Measurements from ENCODE around the gene DMD.

Gene DMD

DNA sequence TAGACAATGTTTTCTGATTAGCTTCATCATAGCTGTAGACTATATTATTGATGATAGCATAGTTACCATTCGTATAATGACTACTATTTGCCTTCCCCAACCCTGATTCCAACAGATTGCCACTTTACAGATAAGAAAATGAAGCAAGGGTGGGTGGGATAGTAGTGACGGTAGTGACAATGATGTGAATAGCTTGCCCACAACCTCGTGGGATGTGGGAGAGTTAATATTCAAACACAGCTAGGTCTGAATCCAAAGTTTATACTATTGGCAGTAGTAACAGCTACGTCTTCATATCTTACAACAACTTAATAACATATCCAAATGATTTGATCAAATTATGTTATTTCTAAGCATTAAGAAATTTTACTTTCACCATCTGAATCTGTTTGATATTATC lies 1372.7 kb downstream of the DMD start:
- H3K4me3 ChIP-seq (ENCODE audit: control insufficient read depth, low read depth, low read length), result no peak overlapping the region
- no peak for DNase-seq (ENCODE audit: low read depth)
- TF ChIP-seq, protein P1, sequence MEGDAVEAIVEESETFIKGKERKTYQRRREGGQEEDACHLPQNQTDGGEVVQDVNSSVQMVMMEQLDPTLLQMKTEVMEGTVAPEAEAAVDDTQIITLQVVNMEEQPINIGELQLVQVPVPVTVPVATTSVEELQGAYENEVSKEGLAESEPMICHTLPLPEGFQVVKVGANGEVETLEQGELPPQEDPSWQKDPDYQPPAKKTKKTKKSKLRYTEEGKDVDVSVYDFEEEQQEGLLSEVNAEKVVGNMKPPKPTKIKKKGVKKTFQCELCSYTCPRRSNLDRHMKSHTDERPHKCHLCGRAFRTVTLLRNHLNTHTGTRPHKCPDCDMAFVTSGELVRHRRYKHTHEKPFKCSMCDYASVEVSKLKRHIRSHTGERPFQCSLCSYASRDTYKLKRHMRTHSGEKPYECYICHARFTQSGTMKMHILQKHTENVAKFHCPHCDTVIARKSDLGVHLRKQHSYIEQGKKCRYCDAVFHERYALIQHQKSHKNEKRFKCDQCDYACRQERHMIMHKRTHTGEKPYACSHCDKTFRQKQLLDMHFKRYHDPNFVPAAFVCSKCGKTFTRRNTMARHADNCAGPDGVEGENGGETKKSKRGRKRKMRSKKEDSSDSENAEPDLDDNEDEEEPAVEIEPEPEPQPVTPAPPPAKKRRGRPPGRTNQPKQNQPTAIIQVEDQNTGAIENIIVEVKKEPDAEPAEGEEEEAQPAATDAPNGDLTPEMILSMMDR (IDR thresholded peaks at IDR 0.05; ENCODE audit: control insufficient read depth, insufficient read depth, low read depth, low read length, missing control alignments), result no peak

DNA sequence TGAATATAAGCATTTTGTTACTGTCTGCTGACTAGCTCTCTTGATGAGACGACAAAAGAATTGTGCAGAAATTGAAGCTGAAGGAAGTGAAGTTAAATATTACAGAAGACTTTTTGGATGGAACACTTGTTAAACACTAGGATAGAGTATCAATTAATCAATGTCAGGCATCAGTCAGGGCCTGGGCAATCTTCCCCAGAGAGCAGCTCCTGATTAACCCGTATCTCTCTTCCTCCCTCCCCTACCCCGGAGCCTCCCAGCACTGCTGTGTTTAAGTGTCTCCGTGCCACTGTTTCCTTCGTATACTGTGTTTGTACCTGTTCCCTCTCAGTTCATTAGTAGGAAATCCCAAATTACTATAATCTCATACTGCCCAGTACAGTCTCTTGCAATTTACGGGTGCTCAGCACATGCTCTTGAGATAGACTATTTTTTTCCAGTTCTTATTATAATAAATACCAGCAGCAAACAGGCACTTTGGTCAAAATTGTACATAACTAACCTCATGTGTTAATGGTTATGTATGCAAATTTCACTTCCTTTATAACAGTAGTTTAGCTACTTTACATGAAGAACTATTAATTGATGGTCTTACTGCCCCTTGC lies 1373.8 kb downstream of the DMD start:
- DNase-seq (ENCODE audit: low read depth), result no peak
- TF ChIP-seq, protein P1 (IDR thresholded peaks at IDR 0.05; ENCODE audit: control insufficient read depth, insufficient read depth, low read depth, low read length, missing control alignments), result no peak
- no peak overlapping the region for H3K4me3 ChIP-seq (ENCODE audit: control insufficient read depth, low read depth, low read length)

GRCh38 chrX:31836479-31836878 lies 1374.9 kb downstream of the DMD start:
- no peak overlapping the region for H3K4me3 ChIP-seq (ENCODE audit: control insufficient read depth, low read depth, low read length)
- DNase-seq (ENCODE audit: low read depth), result no peak
- TF ChIP-seq, protein P1 (IDR thresholded peaks at IDR 0.05; ENCODE audit: control insufficient read depth, insufficient read depth, low read depth, low read length, missing control alignments), result no peak

DNA sequence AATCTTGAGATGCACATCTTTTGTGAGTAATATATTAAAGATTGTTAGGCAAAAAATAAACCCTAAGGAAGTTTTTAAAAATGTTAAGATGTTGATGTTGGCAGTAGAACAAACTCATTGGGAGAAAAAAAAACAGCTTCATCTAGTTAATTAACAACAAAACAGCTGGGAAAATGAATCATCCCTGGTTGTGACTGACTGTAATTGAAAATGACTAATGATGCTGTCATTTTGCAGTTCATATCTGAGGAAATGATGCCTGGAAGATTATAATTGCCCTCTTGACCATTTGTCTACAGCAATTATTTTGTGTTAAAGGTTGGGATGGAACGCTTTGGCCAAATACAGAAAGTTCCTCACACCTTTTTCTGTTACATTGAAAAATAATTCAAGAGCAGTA lies 1379.1 kb downstream of the DMD start:
- TF ChIP-seq, protein P1 (IDR thresholded peaks at IDR 0.05; ENCODE audit: control insufficient read depth, insufficient read depth, low read depth, low read length, missing control alignments), result no peak
- no peak for DNase-seq (ENCODE audit: low read depth)
- H3K4me3 ChIP-seq (ENCODE audit: control insufficient read depth, low read depth, low read length), result no peak overlapping the region

DNA sequence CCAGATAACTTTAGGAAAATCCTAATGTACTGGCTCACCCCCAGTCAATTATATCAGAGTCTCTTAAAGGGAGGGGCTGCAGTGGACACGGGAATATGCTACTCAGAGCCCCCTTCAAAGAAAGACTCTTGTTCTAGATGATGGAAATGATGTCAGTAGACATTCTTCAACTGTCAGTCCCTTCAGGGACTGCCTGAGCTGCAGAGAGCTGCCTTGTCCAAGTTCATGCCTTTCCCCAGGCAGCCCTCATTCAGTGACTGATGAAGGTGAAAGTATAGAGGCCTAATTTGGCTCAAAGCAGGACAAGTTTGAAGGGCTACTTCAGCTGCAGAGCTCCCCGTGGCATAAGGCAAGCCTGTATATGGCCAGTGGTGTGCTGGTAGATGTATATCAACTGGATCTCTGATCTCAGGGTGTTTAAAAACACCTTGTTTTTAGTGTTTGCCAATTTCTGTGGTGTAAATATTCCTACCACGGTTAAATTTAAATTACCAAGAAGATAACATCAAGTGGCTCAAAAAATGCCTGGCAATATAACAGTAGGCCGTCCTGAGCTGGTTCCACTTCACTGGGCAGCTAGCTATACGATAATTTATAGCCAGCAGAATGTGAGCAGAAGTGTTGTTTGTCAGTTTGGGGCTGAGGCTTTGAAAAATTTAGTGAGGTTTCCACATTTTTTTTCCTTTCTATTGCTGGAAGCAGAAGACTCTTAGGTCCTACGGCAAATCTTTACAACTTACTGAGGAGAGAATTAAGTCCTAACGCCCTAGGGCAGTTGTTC lies 1390.7 kb downstream of the DMD start:
- DNase-seq (ENCODE audit: low read depth), result no peak
- TF ChIP-seq, protein P1 (IDR thresholded peaks at IDR 0.05; ENCODE audit: control insufficient read depth, insufficient read depth, low read depth, low read length, missing control alignments), result no peak
- H3K4me3 ChIP-seq (ENCODE audit: control insufficient read depth, low read depth, low read length), result no peak overlapping the region

GRCh38 chrX:31819455-31819854 lies 1391.9 kb downstream of the DMD start:
- no peak overlapping the region for H3K4me3 ChIP-seq (ENCODE audit: control insufficient read depth, low read depth, low read length)
- TF ChIP-seq, protein P1 (IDR thresholded peaks at IDR 0.05; ENCODE audit: control insufficient read depth, insufficient read depth, low read depth, low read length, missing control alignments), result no peak

More at GRCh38 chrX:31819455-31819854, 1391.9 kb downstream of the DMD start:
- DNase-seq (ENCODE audit: low read depth), result no peak
